HG03108 (cell line): ENCODE data around the gene ZNF521.
"Not testable (repeated sequence)": the region's sequence is repeated elsewhere in the genome, so short reads cannot be mapped to it uniquely, and the experiment has no call there.

Experiments used
- ATAC-seq: cut with Tn5 transposase; IDR thresholded peaks from one replicate; pipeline ENCODE4 v1.9.1; 2021; ENCODE audit warnings: moderate library complexity; ENCODE audit not compliant: unreplicated experiment

Gene ZNF521

DNA sequence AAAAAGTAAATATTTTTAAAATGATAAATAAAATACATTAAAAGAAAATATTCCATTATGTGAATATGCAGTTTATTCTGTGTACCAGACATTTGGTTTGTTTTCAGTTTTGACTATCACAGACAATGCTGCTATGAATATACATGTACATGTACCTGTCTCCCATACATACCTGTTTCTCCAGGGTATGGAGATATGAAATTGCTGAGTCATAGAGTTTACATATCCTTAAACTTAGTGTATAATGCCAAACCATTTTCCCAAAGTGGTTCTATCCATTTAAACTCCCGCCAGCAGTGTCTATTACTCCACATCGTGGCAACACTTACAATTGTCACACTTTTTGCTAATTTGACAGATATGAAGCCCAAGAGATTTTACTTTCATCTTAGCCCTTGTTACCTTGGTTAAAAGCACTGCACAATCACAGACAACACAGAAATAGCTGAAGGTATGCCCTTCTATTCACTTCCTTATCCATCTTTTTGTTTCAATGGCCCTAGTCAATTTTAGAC lies 56.3 kb downstream of the ZNF521 start:
- ATAC-seq, result no peak

DNA sequence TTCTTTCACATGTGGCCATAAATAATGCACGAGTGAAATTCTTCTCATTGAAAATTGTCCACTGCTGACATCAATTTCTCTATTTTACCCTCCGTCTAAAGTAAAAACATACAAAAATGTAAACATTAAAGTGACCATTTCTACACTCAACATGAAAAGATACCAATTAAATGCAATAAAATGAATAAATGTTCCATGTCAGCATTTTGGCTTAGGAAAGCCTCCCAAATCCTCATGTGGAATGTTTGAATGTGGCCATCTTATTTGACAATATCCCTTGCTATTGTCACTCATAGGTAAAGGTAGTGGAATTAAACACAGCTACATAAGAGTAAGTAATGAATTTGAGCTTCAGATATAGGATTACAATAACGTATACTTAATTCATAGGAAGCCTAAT lies 60.8 kb downstream of the ZNF521 start:
- ATAC-seq, result no peak

DNA sequence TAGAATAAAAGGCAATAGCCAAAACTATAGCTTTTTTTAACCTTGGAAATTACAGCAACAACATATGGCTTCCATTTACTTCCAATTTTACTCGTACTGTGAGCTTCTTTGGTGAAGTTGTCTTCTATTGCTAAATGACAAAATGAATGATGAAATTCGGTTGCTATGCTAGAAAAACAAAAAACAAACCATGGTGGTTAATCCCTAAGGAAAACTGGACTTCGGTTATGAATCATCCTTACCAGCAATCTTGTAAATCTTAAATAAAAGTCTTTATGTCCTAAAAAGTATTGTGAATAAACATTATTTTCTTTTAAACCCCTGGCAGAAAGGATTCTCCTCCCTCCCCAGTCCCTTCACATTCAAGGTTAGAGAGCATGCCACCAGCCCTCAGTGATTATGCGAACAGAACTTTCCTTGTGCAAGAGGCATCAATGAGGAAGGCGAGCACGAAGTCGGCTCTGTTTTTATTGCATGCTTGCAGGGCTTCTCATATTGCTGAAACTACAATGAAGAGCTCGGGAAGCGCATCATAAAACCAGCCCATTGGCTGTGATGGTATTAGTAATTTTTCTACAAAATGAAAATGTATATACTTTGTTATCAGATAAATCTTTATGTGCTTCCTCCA lies 62.9 kb downstream of the ZNF521 start:
- ATAC-seq, result no peak

GRCh38 chr18:25288340-25288938 lies 63.5 kb downstream of the ZNF521 start:
- no peak for ATAC-seq

DNA sequence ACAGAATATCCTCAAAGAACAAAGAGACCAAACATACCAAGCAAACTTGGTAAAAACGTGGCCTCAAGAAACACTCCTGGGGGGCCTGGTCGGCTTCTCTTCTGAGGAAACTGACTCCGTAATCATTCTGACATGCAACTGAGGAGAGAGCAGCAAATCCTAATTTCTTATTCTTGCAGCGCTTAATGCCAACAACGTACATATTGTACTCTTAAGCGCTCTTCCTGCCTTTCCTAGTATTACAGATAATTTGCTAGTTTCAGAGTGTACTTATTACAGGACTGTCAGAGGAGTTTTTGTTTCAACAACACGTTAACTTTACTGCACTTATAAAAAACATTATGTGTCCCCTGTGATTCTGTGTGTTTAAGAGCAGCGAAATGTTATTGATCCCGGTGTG lies 64.9 kb downstream of the ZNF521 start:
- no peak for ATAC-seq

DNA sequence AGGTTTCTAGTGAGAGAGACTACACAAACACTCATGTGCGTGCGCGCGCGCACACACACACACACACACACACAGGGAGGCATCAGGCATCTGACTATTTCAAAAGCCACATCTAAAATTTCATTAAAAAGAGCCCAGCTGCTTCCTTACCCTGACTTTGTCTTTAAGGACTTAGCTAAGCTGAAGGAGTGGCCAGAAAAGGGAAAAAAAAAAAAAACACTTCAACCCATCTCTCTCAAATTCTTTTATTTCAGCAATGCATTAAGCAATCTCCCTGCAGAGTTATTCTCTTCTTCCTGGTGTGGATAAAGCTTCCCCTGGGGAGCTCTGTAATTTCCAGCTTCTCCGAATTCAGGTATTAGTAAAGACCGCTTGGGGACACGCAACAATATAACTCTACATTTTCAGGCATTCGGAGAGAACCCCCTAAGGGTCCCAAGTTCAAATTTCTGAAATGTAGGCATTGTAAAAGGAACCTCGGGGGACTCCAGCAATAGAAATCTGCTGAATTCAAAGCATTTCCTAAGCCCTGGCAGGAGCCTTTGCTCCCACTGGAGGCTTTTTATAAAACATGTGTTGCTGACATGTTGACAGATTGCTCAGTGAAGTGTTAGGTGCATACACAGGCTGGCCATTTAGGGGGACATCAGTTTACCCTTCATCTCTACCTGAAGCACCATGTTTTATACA lies 67.0 kb downstream of the ZNF521 start:
- ATAC-seq, result no peak

DNA sequence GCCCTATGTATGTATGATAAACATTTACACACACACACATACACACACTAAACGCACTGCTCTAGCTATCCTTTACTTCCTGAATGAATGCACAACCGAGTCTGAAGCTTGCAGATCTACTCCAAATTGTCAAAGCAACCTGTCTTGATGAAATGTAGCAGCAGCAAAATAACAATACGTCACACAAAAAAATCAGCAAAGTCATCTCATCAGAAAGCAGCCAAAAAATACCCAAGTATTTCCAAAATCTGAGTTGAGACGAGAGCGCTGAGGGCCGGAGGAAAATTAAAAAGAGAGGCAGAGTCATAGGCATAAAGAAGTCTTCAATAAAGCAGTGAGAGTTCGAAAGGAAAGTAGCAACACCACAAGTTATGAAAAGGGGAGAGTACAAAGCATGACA lies 67.7 kb downstream of the ZNF521 start:
- no peak for ATAC-seq

- ATAC-seq, result no peak
These were observed 68.2 kb downstream of the ZNF521 start for GRCh38 chr18:25283781-25284180.

DNA sequence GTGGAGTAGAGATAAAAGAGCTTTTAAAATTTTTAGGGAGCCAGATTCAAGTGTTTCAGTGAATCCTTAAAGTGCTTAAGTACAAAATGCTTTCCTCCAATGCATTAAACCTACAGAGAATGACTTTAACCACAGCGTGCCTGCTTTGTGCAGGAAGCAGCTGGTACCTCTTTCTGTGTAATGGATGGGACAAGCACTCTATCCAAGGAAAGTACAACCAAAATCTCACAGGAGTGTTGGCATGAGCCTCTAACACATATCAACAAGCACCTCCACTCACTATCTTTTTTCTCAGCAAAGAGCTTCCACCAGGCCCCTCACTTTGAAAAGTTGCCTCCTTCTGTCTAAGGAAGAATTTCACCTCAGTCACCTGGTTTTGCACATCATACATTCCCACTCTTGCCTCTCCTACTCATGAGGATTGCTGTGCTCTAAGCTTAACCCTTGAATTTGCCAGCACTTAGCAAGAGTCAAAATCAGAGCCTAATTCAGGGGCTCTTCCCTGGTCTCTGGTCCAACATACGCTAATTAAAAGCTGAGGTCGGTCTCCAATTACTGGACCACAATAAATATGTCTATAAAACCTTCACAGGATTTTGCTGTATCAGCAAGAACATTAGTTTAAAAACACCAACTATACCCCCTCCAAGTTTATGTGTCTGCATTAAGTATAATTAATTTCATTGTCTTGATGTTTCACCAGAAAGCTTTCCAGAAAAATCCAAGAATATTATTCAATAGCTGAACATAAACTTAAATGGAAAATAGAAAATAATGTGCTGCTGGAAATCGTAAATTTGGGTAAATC lies 68.9 kb downstream of the ZNF521 start:
- ATAC-seq, result no peak

DNA sequence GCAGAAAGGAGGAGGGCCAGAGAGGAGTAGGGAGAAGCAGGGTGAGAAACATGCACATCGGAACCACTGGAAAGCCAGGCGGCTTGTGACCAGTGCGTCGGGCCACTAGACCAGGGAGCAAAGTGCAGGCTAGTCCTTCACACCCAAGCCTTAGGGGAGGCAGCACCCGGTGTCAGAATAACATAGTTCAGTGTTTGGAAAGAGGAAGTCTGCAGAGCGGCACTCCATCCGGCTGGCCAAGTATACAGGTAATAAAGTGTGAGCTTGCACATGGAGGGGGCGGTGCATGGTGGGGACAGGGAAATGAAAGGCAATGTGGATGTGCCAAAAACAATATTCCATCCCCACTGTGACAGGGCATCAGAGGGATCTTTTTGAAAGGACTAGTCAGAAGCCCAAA lies 69.7 kb downstream of the ZNF521 start:
- ATAC-seq, result no peak

DNA sequence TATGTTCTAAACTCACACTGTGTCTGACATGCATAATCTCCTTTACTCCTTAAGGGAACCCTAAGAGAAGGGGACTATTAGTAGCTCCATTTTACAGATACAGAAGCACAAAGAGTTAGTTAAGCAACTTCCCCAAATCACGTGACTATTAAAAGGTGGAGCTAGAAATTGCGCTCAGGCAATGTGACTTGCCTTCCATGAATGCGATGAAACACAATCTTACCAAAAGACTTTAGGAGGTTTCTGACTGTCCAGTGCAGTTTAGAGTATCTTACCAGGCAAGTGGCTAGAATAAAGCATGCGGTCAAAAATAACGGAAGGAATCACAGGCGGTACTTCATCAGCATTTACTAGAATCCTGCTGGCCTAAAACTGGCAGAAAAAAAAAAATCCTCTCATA lies 70.4 kb downstream of the ZNF521 start:
- no peak for ATAC-seq

DNA sequence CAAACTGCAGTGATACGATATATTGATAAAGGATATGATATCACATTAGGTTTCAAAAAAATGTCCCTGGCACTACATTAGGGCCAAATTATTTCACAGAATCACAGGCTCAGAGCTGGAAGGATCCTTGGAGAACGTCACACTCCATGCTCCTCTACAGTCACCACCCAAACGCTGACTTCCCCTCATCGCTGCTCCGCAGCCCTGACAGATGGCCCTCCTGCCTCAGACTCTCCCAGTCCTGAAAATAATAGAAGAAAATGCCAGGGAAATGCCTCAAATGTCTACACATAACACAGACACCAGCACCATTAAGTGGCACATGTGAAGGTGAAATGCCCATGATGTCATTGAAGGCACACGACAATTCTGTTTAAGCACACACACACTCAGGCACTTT lies 72.0 kb downstream of the ZNF521 start:
- no peak for ATAC-seq

- no peak for ATAC-seq
These were observed 72.4 kb downstream of the ZNF521 start for GRCh38 chr18:25279556-25279955.

GRCh38 chr18:25279133-25279532 lies 72.8 kb downstream of the ZNF521 start:
- ATAC-seq, result no peak

- no peak for ATAC-seq
These were observed 73.6 kb downstream of the ZNF521 start for GRCh38 chr18:25278394-25278793.

DNA sequence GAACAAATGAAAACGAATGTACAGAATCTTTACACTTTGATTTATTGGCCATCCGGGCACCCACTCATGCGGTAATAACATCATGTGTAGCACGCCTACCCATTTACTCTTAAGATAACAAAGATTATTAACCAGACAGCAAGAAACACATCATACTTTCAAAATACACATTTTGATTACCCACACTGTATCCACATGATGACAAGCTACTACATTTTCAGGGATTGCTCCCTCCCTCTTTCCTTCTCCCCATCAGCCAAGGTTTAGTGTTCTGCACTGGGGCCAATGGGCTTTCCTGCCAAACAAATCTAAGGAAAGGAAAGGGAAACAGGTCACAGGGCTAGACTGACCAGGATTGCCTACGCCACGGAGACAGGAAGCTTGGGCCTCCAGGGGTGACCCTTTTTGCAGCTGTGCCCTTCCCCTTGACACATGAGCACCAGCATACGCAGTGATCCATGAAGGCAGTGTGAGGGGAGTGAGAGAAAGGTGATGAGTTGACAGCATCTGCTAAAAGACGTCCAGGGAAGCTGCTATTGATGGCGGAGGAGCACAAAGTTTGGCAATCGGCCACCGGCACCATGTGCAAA lies 76.5 kb downstream of the ZNF521 start:
- ATAC-seq, result no peak

DNA sequence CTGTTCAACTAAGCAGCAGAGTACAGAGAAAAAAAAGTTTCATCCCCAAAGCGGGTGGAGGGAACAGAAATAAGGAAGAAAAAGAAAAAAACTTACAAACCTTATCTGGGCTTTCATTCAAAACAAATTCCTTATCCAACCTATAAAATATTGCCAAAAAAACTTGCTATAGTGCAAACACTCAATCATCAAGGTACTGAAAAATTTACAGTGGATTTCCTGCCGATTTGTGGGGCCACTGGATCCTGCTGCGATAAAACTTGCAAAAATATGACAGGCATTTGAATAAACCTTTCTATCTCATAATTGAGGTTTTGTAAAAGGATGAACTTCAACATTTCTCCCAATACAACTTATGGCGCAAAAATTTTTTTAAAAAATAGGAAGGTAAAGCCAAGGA lies 77.0 kb downstream of the ZNF521 start:
- ATAC-seq, result no peak

- not testable (repeated sequence) for ATAC-seq
These were observed 84.9 kb downstream of the ZNF521 start for GRCh38 chr18:25266931-25267527.

- no peak for ATAC-seq
These were observed 89.0 kb downstream of the ZNF521 start for GRCh38 chr18:25262920-25263319.

DNA sequence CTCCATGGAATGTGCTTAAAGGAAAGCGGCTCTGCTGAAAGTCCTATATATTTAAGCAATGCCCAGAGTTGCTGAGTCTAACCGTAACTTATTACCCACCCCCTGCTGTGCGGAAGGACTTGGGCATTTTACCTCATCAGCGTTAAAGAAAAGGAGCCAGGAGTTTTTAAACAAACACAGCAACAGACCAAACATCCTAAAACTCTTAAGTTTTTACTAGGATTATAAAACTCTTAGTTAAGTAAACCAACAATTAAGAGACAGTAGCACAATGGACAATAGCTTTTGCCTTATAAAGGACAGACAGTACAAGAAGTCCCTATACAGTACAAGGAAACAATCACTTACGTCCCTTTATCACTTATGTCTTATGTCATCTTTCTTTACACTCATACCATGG lies 90.2 kb downstream of the ZNF521 start:
- no peak for ATAC-seq

- ATAC-seq, result no peak
These were observed 95.5 kb downstream of the ZNF521 start for GRCh38 chr18:25256439-25256838.
